HG03558 (cell line): ENCODE results near the gene DFFB.

Source experiments
- ATAC-seq: cut with Tn5 transposase; IDR thresholded peaks from one replicate; pipeline ENCODE4 v1.9.1; 2021; ENCODE audit warnings: moderate number of reproducible peaks; ENCODE audit not compliant: unreplicated experiment; ENCODE audit errors: extremely low read depth

DFFB gene

DNA sequence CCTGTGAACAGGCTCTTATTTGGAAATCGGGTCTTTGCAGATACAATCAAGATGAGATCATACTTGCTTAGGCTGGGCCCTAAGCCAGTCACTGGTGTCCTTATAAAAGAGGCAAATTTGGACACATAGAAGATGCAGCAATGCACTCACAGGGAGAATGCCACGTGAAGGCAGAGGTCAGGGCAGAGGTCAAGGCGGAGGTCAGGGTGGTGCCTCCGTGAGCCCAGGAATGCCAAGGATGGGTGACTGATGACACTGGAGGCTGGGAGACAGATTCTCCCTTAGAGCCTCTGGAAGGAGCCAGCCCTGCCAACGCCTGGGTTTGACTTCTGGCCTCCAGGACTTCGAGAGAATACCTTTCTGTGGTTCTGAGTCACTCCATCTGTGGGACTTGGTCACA, 65.6 kb downstream of the DFFB start:
- no peak for ATAC-seq

DNA sequence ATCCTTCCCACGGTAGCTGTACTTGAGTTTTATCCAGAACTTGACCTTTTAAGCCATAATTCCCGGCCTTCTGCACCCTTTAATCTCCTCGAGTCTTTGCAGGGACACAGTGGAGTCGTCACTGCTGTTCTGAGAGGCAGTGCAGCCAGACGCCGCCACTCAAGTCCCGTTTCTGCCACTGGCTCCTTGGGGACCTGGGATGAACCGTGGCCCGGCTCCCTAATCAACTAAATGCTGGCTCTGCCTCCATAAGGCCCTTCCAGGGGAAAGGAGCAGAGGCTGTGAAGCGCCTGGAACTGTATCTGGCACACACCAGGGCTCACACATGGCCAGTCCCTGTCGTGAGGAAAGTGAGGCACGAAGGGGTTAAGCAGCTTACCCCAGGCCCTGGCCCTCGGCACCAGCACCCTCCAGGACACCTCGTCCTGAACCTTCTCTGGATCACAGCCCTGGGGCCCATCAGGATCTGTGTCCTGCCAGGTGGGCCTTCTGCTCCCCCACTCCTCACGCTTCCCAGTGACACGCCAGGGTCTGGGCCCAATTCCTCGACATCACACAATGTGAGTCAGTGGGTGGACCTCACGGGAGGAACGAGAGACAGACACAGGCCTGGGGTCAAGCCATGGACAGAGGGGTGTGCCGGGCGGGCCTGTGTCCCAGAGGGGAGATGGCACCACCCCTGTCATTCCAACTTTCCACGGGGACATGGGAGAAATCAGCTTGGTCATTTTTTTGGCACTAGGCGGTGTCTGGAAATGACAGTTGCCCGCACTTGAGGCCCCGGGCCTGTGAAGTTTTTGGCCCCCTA, 66.3 kb downstream of the DFFB start:
- ATAC-seq: no peak

DNA sequence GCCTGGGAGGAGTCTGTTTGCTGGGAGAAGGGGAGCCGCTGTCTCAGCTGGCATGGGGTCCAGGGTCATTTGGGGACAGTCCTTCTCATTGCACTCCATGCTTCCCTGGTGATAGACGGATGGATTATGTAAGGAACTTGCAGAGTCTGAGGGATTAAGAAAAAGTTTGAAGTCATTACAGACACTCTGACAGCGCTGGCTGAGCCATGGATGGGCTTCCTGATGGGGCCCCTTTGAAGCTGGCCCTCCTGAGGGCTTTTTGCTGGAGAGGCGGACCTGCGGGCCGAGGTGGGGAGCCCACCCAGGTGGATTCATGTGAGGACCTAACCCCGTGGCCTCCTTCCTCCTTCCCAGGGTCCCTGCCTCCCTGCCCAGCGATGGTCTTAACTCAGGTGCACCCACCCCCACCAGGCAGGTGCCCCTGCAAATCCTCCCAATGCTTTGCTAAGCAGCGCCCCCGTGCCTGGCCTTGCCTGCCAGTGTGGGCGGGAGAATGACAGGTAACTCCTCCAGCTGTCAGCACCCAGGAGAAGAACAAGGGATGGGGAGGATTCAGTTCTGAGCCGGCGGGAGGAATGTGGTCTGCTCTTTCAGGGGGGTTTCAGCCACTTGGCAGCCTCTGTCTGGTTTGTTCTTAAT, 67.0 kb downstream of the DFFB start:
- no peak for ATAC-seq

DNA sequence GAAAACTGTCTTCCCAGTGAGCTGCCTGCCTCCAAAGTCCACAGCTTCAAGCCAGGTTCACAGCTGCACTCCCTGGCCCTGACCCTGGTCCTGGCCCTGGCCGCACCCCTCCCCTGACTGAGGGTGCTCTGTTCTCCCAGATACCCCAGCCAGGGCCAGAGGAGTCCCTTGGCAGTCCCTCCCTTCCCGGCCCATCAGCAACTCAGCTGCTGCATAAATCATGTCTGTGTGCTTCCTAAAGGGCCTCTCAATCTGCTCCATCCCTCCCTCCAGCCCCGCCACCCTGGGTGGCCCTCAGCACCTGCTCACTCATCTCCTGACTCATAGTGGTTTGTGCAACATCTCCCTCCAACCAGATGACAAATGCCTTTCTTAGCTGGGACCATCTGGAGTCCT, 67.5 kb downstream of the DFFB start:
- no peak for ATAC-seq

DNA sequence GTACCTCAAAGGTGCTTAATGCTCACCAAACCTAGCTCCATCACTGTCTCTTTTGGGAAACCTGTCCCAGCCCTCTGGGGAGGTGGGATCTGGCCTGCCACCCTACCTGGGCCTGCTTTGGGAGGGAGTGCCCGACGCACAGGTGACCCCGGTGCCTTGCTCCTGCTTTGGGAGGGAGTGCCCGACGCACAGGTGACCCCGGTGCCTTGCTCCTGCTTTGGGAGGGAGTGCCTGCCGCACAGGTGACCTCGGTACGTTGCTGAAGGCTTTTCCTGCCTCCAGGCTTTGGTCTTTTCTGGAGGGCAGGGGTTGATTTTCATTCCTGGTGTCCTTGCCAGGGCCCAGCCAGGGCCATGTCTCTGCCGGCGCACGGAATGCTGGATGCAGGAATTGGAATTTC, 68.0 kb downstream of the DFFB start:
- no peak for ATAC-seq

DNA sequence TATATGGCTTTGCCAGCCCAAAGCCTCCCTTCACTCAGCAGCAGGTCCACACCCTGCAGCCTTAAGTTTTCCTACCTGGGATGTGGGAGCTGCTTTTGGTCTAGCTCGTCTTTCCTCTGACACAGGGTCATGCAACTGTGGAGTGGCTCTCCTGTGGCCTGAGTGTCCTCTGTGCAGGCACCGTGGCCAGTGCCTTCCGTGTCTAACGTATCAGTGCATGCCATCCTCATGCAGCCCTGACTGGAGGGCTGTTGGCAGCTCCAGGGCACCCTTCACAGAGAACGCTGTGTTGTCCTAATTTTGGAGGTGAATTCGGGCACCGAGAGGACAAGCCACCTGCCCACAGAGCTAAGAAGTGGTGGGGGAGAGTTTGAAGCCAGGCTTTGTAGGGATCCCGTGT, 68.5 kb downstream of the DFFB start:
- ATAC-seq: no peak

DNA sequence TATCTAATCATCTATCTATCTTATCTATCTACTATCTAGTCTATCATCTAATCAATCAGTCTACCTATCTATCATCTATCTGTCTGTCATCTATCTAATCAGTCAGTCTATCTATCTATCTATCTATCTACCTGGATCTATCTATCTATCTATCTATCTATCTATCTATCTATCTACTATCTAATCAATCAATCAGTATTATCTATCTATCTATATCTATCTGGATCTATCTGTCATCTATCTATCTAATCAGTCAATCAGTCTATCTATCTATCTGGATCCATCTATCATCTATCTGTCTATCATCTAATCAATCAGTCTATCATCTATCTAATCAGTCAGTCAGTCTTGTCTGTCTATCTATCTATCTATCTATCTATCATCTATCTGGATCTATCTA, 69.7 kb downstream of the DFFB start:
- ATAC-seq: no peak

DNA sequence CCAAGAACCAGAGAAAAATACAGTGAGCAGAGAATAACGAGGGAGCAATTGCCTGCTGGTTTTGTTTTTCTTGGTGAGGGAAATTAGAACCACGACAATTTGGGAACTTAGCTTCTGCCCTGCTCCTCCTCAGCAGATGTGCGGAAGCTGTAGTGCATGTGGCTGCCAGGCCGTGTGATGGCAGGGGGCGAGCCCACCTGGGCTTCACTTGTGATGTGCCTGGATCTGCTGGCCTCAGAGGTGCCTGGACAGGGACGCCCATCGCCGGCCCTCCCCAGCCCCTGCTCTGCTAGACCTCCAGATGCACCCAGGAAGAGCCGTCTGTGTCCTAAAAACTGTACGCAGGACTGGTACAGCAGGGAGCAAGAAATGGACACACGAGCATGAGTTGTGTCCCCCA, 71.3 kb downstream of the DFFB start:
- no peak for ATAC-seq

DNA sequence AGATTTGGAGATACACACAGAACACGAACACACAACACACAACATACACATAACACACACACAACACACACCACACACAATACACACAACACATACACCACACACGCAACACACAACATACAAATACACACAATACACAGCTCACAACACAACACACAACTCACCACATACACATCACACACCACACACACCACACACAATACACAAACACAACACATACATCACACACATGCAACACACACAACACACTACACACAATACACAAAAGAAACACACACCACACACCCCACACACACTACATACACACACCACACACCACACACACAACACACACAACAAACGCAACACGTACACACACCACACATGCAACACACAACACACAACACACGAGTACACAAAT, 71.8 kb downstream of the DFFB start:
- no peak for ATAC-seq

DNA sequence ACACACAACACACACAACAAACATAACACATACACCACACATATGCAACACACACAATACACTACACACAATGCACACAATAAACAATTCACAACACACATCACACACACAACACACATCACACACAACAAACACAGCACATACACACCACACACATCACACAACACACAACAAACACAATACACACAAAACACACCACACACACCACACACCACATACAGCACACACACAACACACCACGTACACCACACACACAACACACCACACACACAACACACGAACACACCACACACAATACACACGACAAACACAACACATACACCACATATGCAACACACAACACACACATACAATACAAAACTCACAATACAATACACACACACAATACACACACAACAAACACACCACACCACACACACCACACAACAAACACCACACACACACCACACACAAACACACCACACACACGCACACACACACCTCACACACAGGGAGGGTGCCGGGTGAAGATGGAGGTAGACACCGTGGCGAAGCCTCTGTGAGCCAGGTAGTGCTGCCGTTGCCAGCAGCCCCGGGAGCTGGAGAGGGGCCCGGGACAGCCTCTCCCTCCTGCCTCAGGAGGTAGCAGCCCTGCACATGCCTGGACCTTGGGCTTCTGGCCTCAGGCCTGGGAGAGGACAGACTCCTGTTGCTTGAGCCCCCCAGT, 73.2 kb downstream of the DFFB start:
- no peak for ATAC-seq

DNA sequence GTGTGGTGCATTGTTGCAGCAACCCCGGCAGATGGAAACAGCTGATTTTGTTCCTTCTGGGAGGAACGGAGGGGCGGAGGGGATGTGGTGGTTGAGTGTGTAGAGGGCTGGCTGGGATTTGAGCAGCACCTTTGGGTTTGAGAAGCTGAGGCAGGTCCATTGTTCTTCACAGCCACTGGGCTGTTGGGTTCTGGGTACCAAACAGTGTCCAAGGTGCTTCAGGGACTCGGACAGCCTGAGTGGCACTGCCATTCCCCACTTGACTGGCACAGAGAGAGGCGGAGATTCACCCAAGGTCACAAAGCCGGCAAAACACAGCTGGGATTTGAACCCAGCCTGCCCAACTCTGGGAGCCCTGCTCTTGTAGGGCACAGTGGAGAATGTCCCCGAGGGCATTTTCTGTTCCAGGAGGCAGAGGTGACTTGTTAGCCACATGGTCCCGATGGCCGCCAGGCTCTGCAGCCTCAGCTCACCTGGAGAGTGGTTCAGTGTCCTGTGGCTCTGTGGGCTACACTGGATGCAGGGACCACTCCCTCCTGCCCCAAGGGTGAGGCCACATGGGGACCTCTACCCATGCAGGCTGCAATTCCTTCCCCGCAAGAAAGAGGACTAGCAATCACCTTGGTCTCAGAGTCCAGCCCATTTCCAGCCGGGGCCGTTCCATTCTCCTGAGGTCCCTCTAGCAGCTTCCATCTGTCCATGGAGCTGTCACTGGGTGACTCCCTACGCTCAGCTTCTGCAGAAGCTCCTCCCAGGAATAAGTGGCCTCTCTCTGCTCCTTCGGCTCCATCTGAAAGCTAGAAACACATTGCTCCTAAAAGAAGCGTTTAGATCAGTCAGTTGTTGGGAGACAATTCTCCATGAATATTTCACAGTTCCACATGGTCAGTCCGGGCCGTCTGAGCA, 74.0 kb downstream of the DFFB start:
- no peak for ATAC-seq

DNA sequence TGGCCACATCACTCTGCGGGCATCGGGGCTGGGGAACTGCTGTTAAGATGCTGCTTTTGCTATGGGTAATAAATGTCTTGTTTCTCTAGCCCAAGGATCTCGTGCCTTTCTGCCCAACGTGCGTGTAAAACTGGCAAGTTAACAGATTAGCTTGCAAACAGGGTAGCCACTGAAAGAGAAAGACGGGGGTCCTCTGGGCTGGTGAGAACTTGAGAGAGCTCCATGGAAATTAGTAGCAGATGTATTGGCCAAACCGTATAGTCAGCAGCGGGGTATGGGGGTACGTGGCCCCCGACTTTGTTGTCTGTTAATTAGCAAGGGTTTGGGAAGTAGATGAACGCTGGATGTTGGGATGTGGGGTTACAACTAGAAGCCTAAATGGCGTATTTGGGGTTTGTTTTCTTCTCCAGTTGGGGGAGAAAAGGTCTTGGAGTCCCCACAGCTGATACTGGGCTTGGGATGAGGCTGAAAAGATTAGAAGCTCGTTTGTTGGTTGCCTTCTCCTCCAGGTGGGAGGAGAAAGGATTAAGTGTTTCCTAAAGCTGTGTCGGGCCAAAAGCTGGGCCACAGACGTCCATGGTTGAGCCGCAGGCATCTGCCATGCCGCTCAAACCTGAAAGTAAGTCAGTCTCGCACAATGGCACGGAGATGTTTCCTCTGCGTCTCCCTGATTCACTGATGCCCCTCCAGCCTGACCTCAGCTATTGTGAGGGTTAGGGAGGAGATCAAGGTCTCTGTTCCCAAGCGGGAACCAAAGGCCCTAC, 75.1 kb downstream of the DFFB start:
- no peak for ATAC-seq
